ENCODE data around the gene TRIM72. TPM values are rescaled to one million over a fixed set of nuclear protein-coding genes. Genes with fewer than 3 reads are reported as not detected.

Gene TRIM72
- not detected in 2 replicates for total RNA-seq

GRCh38 chr16:31213877-31214707 is at the start of gene TRIM72:
TRIM72 (plus strand) TSS chr16:31214119; CDS start chr16:31214739, 620 bp downstream.

GRCh38 chr16:31179747-31180459 is 34.0 kb upstream of the TRIM72 start, which contains the start of gene FUS:
FUS (plus strand) TSS chr16:31180139; CDS start chr16:31180215, 76 bp downstream.

GRCh38 chr16:31202414-31203375 is 11.2 kb upstream of the TRIM72 start, which contains the start of gene PYCARD:
PYCARD (minus strand) TSS chr16:31202760; CDS start chr16:31202690, 70 bp downstream.

GRCh38 chr16:31216422-31217135 is 2.7 kb downstream of the TRIM72 start, which contains the start of gene PYDC1:
PYDC1 (minus strand) TSS chr16:31217135; CDS start chr16:31217028, 107 bp downstream.

Other genes starting within 250 kb of the TRIM72 start
- 7.9 and 10.3 TPM in 2 replicates for gene HSD3B7, start 228.9 kb upstream of the TRIM72 start, total RNA-seq
- gene STX1B, start 203.5 kb upstream of the TRIM72 start, total RNA-seq, result 0.08 and 0.34 TPM in 2 replicates
- gene STX4, start 180.6 kb upstream of the TRIM72 start, total RNA-seq, result 23.5 and 24.9 TPM in 2 replicates
- 12.5 and 15.6 TPM in 2 replicates for gene ZNF668, start 139.9 kb upstream of the TRIM72 start, total RNA-seq
- 7.3 and 11.6 TPM in 2 replicates for gene ZNF646, start 139.7 kb upstream of the TRIM72 start, total RNA-seq
- gene PRSS53, start 125.2 kb upstream of the TRIM72 start, total RNA-seq, result 0.86 and 1.8 TPM in 2 replicates
- gene VKORC1, start 119.3 kb upstream of the TRIM72 start, total RNA-seq, result 99.6 and 107 TPM in 2 replicates
- 58.3 and 75.5 TPM in 2 replicates for gene BCKDK, start 105.7 kb upstream of the TRIM72 start, total RNA-seq
- gene KAT8, start 96.5 kb upstream of the TRIM72 start, total RNA-seq, result 27.1 and 30.1 TPM in 2 replicates
- 59.2 and 120 TPM in 2 replicates for gene PRSS8, start 78.4 kb upstream of the TRIM72 start, total RNA-seq
- gene PRSS36, start 64.1 kb upstream of the TRIM72 start, total RNA-seq, result 0.16 and 0.19 TPM in 2 replicates
- 26.5 and 51.1 TPM in 2 replicates for gene FUS, start 34.0 kb upstream of the TRIM72 start, total RNA-seq
- 102 and 138 TPM in 2 replicates for gene PYCARD, start 11.4 kb upstream of the TRIM72 start, total RNA-seq
- not detected in 2 replicates for gene PYDC1, start 3.0 kb downstream of the TRIM72 start, total RNA-seq
- not detected in 2 replicates for gene ITGAM, start 45.9 kb downstream of the TRIM72 start, total RNA-seq
- not detected in 2 replicates for gene ITGAX, start 141.1 kb downstream of the TRIM72 start, total RNA-seq
- not detected in 2 replicates for gene ITGAD, start 179.2 kb downstream of the TRIM72 start, total RNA-seq
- gene COX6A2, start 214.2 kb downstream of the TRIM72 start, total RNA-seq, result not detected in 2 replicates
- 0.08 TPM in 2 replicates for gene ZNF843, start 228.7 kb downstream of the TRIM72 start, total RNA-seq
- gene ARMC5, start 245.4 kb downstream of the TRIM72 start, total RNA-seq, result 6.4 and 8.2 TPM in 2 replicates